ENCODE results near the gene SLC35F3. TPM values are rescaled to one million over a fixed set of nuclear protein-coding genes. Genes with fewer than 3 reads are reported as not detected.

The SLC35F3 gene
- total RNA-seq, 1 experiment from 2014 or later, result 22.7 TPM

- no peaks in the 10 kb centered on the region for H3K4me1 ChIP-seq (ENCODE audit: insufficient read depth, low read length, poor library complexity, severe bottlenecking)
- TF ChIP-seq CTCF (conservative IDR thresholded peaks at IDR 0.05; ENCODE audit: low read depth, low read length) (no peak), EZH2 (IDR thresholded peaks at IDR 0.05; ENCODE audit: borderline replicate concordance, low read depth, low read length, poor library complexity, severe bottlenecking) (no peak)
- H3K27me3 ChIP-seq (replicated peaks; ENCODE audit: insufficient read depth, low read depth, low read length, poor library complexity), result no peaks in the 10 kb centered on the region
- CTCF ChIA-PET, result no interaction called here
- no peak overlapping the region for H3K4me3 ChIP-seq (ENCODE audit: low read depth, low read length, poor library complexity, severe bottlenecking)
- H3K27ac ChIP-seq (ENCODE audit: low read depth, low read length, poor library complexity, severe bottlenecking), result no peak overlapping the region
- H3K9me3 ChIP-seq (ENCODE audit: low read depth, low read length, poor library complexity, severe bottlenecking), result no peaks in the 10 kb centered on the region
- no peaks in the 10 kb centered on the region for H3K36me3 ChIP-seq (ENCODE audit: insufficient read depth, low read length, poor library complexity, severe bottlenecking)
- DNase-seq (ENCODE audit: low spot score), result no peak
- BruUV-seq (replicated peaks), result no TSS peak
- intact Hi-C loops (cut with micrococcal nuclease; ENCODE audit: unreplicated experiment), result no loop called here
- POLR2A ChIA-PET (ENCODE audit: low non-redundant PET), result no interaction called here
Observed at GRCh38 chr1:234140388-234140787, 235.9 kb downstream of the SLC35F3 start.

GRCh38 chr1:234141006-234141405 lies 236.5 kb downstream of the SLC35F3 start:
- no peak overlapping the region for H3K27ac ChIP-seq (ENCODE audit: low read depth, low read length, poor library complexity, severe bottlenecking)
- intact Hi-C loops (cut with micrococcal nuclease; ENCODE audit: unreplicated experiment), result no loop called here
- no TSS peak for BruUV-seq (replicated peaks)
- H3K27me3 ChIP-seq (replicated peaks; ENCODE audit: insufficient read depth, low read depth, low read length, poor library complexity), result no peaks in the 10 kb centered on the region
- no peak overlapping the region for H3K4me3 ChIP-seq (ENCODE audit: low read depth, low read length, poor library complexity, severe bottlenecking)
- no peak for DNase-seq (ENCODE audit: low spot score)
- no peaks in the 10 kb centered on the region for H3K9me3 ChIP-seq (ENCODE audit: low read depth, low read length, poor library complexity, severe bottlenecking)
- ChIA-PET CTCF (no interaction called here), POLR2A (ENCODE audit: low non-redundant PET) (no interaction called here)
- no peak for TF ChIP-seq EZH2 (IDR thresholded peaks at IDR 0.05; ENCODE audit: borderline replicate concordance, low read depth, low read length, poor library complexity, severe bottlenecking)
- no peak for TF ChIP-seq CTCF (conservative IDR thresholded peaks at IDR 0.05; ENCODE audit: low read depth, low read length)
- H3K4me1 ChIP-seq (ENCODE audit: insufficient read depth, low read length, poor library complexity, severe bottlenecking), result no peaks in the 10 kb centered on the region
- H3K36me3 ChIP-seq (ENCODE audit: insufficient read depth, low read length, poor library complexity, severe bottlenecking), result no peaks in the 10 kb centered on the region

GRCh38 chr1:234143681-234144080 lies 239.2 kb downstream of the SLC35F3 start:
- no peak overlapping the region for H3K4me3 ChIP-seq (ENCODE audit: low read depth, low read length, poor library complexity, severe bottlenecking)
- H3K36me3 ChIP-seq (ENCODE audit: insufficient read depth, low read length, poor library complexity, severe bottlenecking), result no peaks in the 10 kb centered on the region
- TF ChIP-seq CTCF (conservative IDR thresholded peaks at IDR 0.05; ENCODE audit: low read depth, low read length) (no peak), EZH2 (IDR thresholded peaks at IDR 0.05; ENCODE audit: borderline replicate concordance, low read depth, low read length, poor library complexity, severe bottlenecking) (no peak)
- H3K27ac ChIP-seq (ENCODE audit: low read depth, low read length, poor library complexity, severe bottlenecking), result no peak overlapping the region
- BruUV-seq (replicated peaks), result no TSS peak
- POLR2A ChIA-PET (ENCODE audit: low non-redundant PET), result no interaction called here
- H3K27me3 ChIP-seq (replicated peaks; ENCODE audit: insufficient read depth, low read depth, low read length, poor library complexity), result no peaks in the 10 kb centered on the region
- H3K9me3 ChIP-seq (ENCODE audit: low read depth, low read length, poor library complexity, severe bottlenecking), result no peaks in the 10 kb centered on the region
- intact Hi-C loops (cut with micrococcal nuclease; ENCODE audit: unreplicated experiment), result no loop called here
- no peaks in the 10 kb centered on the region for H3K4me1 ChIP-seq (ENCODE audit: insufficient read depth, low read length, poor library complexity, severe bottlenecking)
- no peak for DNase-seq (ENCODE audit: low spot score)
- CTCF ChIA-PET, result no interaction called here
